Activated CD4-positive, alpha-beta T cell treated with anti-CD3 and anti-CD28 coated beads, Interleukin-2, amount 10 ng/mL, durations not matched to agents 7 days and 5 days (primary cell): Measurements from ENCODE around the gene NIT1. TPM values are rescaled to one million over a fixed set of nuclear protein-coding genes. Genes with fewer than 3 reads are reported as not detected.

Experiments
- CTCF ChIA-PET: fragments of 350-600 bp; sonication (Branson Sonifier 250); formaldehyde crosslinking; loops from one replicate; lab custom pipeline; 2021; ENCODE audit warnings: antibody characterized with exemption; lab: Charles Lee
- POLR2A ChIA-PET: fragments of 350-600 bp; sonication (Branson Sonifier 250); formaldehyde crosslinking; loops from one replicate; lab custom pipeline; 2021; ENCODE audit warnings: antibody characterized with exemption; lab: Charles Lee
- DNase-seq: peaks from one replicate; pipeline ENCODE4 v3.0.0-alpha.2; 2020
- H3K27ac Mint-ChIP-seq: one replicate; pipeline ENCODE4 v1.8.0; 2021; ENCODE audit warnings: mild to moderate bottlenecking, moderate library complexity, mixed read lengths
- H3K27me3 Mint-ChIP-seq: one replicate; pipeline ENCODE4 v1.8.0; 2021; ENCODE audit warnings: mixed read lengths
- H3K36me3 Mint-ChIP-seq: one replicate; pipeline ENCODE4 v1.8.0; 2021; ENCODE audit warnings: low read depth, mixed read lengths
- H3K4me1 Mint-ChIP-seq: one replicate; pipeline ENCODE4 v1.8.0; 2021; ENCODE audit warnings: mixed read lengths
- H3K4me3 Mint-ChIP-seq: one replicate; pipeline ENCODE4 v1.8.0; 2021; ENCODE audit warnings: mild to moderate bottlenecking, moderate library complexity, mixed read lengths
- H3K9me3 Mint-ChIP-seq: one replicate; pipeline ENCODE4 v1.8.0; 2021; ENCODE audit warnings: mixed read lengths
- total RNA-seq, 2 experiments: library from RNA; stranded (reverse); gene quantifications; one replicate each; pipeline ENCODE4 v1.2.3, GENCODE V29; 2021

NIT1 gene
- total RNA-seq, 2 experiments from 2014 or later = 37.7 to 39.0 TPM

GRCh38 chr1:161076410-161076809 is 41.5 kb upstream of the NIT1 start:
- no peaks in the 10 kb centered on the region for H3K36me3 Mint-ChIP-seq
- DNase-seq = no peak
- ChIA-PET CTCF (interaction anchor here (1.2 to 13.5 kb wide), 3 partner anchors 8 to 31 kb away, joined by 3 to 185 read pairs (median 88); partner anchors contain the start of genes KLHDC9, NECTIN4 and USF1), POLR2A (no interaction called here)
- H3K9me3 Mint-ChIP-seq = no peaks in the 10 kb centered on the region
- H3K4me3 Mint-ChIP-seq = no peak overlapping the region
- no peak overlapping the region for H3K27ac Mint-ChIP-seq
- peaks cover 24% of the 10 kb centered on the region for H3K4me1 Mint-ChIP-seq
- no peaks in the 10 kb centered on the region for H3K27me3 Mint-ChIP-seq

- ChIA-PET CTCF (interaction anchor here (0.7 to 13.5 kb wide), 3 partner anchors 7 to 20 kb away, joined by 3 to 185 read pairs (median 88); partner anchors contain the start of genes KLHDC9 and NECTIN4), POLR2A (no interaction called here)
- no peaks in the 10 kb centered on the region for H3K36me3 Mint-ChIP-seq
- no peak overlapping the region for H3K4me3 Mint-ChIP-seq
- H3K27me3 Mint-ChIP-seq = no peaks in the 10 kb centered on the region
- H3K9me3 Mint-ChIP-seq = no peaks in the 10 kb centered on the region
- no peak for DNase-seq
- peaks cover 16% of the 10 kb centered on the region for H3K4me1 Mint-ChIP-seq
- no peak overlapping the region for H3K27ac Mint-ChIP-seq
These were observed 40.5 kb upstream of the NIT1 start for GRCh38 chr1:161077426-161077825.

GRCh38 chr1:161079436-161080110 is 38.3 kb upstream of the NIT1 start:
- ChIA-PET CTCF (interaction anchor here (1.1 to 13.5 kb wide), 7 partner anchors 10 to 34 kb away, joined by 3 to 185 read pairs (median 4); partner anchors contain the start of genes ARHGAP30, KLHDC9 and USF1), POLR2A (interaction anchor here (0.6 kb wide), 1 partner anchor 367 kb away, joined by 3 read pairs; no protein-coding TSS in a partner anchor)
- peaks cover 7% of the 10 kb centered on the region for H3K4me1 Mint-ChIP-seq

GRCh38 chr1:161080441-161081405 is 37.2 kb upstream of the NIT1 start:
- no peak overlapping the region for H3K4me3 Mint-ChIP-seq
- DNase-seq = no peak
- H3K27me3 Mint-ChIP-seq = no peaks in the 10 kb centered on the region
- H3K36me3 Mint-ChIP-seq = no peaks in the 10 kb centered on the region
- CTCF ChIA-PET = interaction anchor here (1.1 to 9.5 kb wide), 4 partner anchors 8 to 19 kb away, joined by 3 to 88 read pairs (median 4); partner anchors contain the start of gene ARHGAP30
- POLR2A ChIA-PET = no interaction called here
- H3K27ac Mint-ChIP-seq = no peak overlapping the region
- peaks cover 3% of the 10 kb centered on the region for H3K4me1 Mint-ChIP-seq
- no peaks in the 10 kb centered on the region for H3K9me3 Mint-ChIP-seq

More at GRCh38 chr1:161079436-161080110, 38.3 kb upstream of the NIT1 start:
- no peaks in the 10 kb centered on the region for H3K9me3 Mint-ChIP-seq
- no peaks in the 10 kb centered on the region for H3K36me3 Mint-ChIP-seq
- no peak for DNase-seq
- H3K27ac Mint-ChIP-seq = no peak overlapping the region
- H3K27me3 Mint-ChIP-seq = no peaks in the 10 kb centered on the region
- no peak overlapping the region for H3K4me3 Mint-ChIP-seq

GRCh38 chr1:161081519-161081918 is 36.4 kb upstream of the NIT1 start:
- CTCF ChIA-PET = interaction anchor here (9.5 kb wide), 1 partner anchor 8 kb away, joined by 88 read pairs; the partner anchor contains the start of gene ARHGAP30

GRCh38 chr1:161082483-161082882 is 35.4 kb upstream of the NIT1 start:
- no peak for DNase-seq
- Mint-ChIP-seq H3K4me1 (no peaks in the 10 kb centered on the region), H3K27me3 (no peaks in the 10 kb centered on the region), H3K4me3 (no peak overlapping the region), H3K27ac (no peak overlapping the region), H3K9me3 (no peaks in the 10 kb centered on the region), H3K36me3 (no peaks in the 10 kb centered on the region)
- ChIA-PET POLR2A (no interaction called here), CTCF (interaction anchor here (9.5 kb wide), 1 partner anchor 9 kb away, joined by 88 read pairs; the partner anchor contains the start of gene ARHGAP30)

More at GRCh38 chr1:161081519-161081918, 36.4 kb upstream of the NIT1 start:
- Mint-ChIP-seq H3K4me1 (peaks cover 2% of the 10 kb centered on the region), H3K4me3 (no peak overlapping the region), H3K36me3 (no peaks in the 10 kb centered on the region), H3K27ac (no peak overlapping the region), H3K27me3 (no peaks in the 10 kb centered on the region), H3K9me3 (no peaks in the 10 kb centered on the region)
- POLR2A ChIA-PET = no interaction called here
- no peak for DNase-seq

- ChIA-PET POLR2A (no interaction called here), CTCF (interaction anchor here (2.0 to 9.5 kb wide), 3 partner anchors 10 to 14 kb away, joined by 6 to 88 read pairs (median 58); partner anchors contain the start of genes ARHGAP30 and KLHDC9)
- Mint-ChIP-seq H3K9me3 (no peaks in the 10 kb centered on the region), H3K4me1 (no peaks in the 10 kb centered on the region), H3K4me3 (no peak overlapping the region), H3K27ac (no peak overlapping the region), H3K36me3 (no peaks in the 10 kb centered on the region), H3K27me3 (no peaks in the 10 kb centered on the region)
- no peak for DNase-seq
These were observed 34.7 kb upstream of the NIT1 start for GRCh38 chr1:161082996-161083747.

- Mint-ChIP-seq H3K27me3 (no peaks in the 10 kb centered on the region), H3K4me3 (no peak overlapping the region), H3K4me1 (no peaks in the 10 kb centered on the region), H3K9me3 (no peaks in the 10 kb centered on the region), H3K36me3 (no peaks in the 10 kb centered on the region), H3K27ac (no peak overlapping the region)
- no peak for DNase-seq
- POLR2A ChIA-PET = no interaction called here
- CTCF ChIA-PET = interaction anchor here (1.2 to 9.5 kb wide), 4 partner anchors 9 to 35 kb away, joined by 3 to 88 read pairs (median 32); partner anchors contain the start of genes ARHGAP30 and KLHDC9
These were observed 33.9 kb upstream of the NIT1 start for GRCh38 chr1:161083748-161084596.

GRCh38 chr1:161084597-161084988 is 33.3 kb upstream of the NIT1 start:
- POLR2A ChIA-PET = no interaction called here
- Mint-ChIP-seq H3K4me1 (no peaks in the 10 kb centered on the region), H3K36me3 (no peaks in the 10 kb centered on the region), H3K27ac (no peak overlapping the region), H3K4me3 (no peak overlapping the region), H3K27me3 (no peaks in the 10 kb centered on the region), H3K9me3 (no peaks in the 10 kb centered on the region)
- DNase-seq = no peak
- CTCF ChIA-PET = interaction anchor here (0.7 to 9.5 kb wide), 5 partner anchors 8 to 34 kb away, joined by 3 to 88 read pairs (median 6); partner anchors contain the start of genes ARHGAP30 and KLHDC9

- Mint-ChIP-seq H3K9me3 (no peaks in the 10 kb centered on the region), H3K4me1 (no peaks in the 10 kb centered on the region), H3K27me3 (no peaks in the 10 kb centered on the region), H3K4me3 (no peak overlapping the region), H3K27ac (no peak overlapping the region), H3K36me3 (no peaks in the 10 kb centered on the region)
- DNase-seq = no peak
- POLR2A ChIA-PET = no interaction called here
- CTCF ChIA-PET = interaction anchor here (0.5 to 9.5 kb wide), 6 partner anchors 8 to 52 kb away, joined by 4 to 88 read pairs (median 5); partner anchors contain the start of genes ARHGAP30, KLHDC9 and USF1
These were observed 32.7 kb upstream of the NIT1 start for GRCh38 chr1:161085165-161085564.

GRCh38 chr1:161086457-161086856 is 31.4 kb upstream of the NIT1 start:
- Mint-ChIP-seq H3K9me3 (no peaks in the 10 kb centered on the region), H3K27ac (no peak overlapping the region), H3K36me3 (no peaks in the 10 kb centered on the region), H3K4me1 (peaks cover 11% of the 10 kb centered on the region), H3K4me3 (no peak overlapping the region), H3K27me3 (no peaks in the 10 kb centered on the region)
- CTCF ChIA-PET = interaction anchor here (0.8 to 9.5 kb wide), 5 partner anchors 11 to 83 kb away, joined by 3 to 88 read pairs (median 4); partner anchors contain the start of genes ARHGAP30, KLHDC9 and USF1
- POLR2A ChIA-PET = no interaction called here
- DNase-seq = no peak
